NCI-H345 (cell line): Measurements from ENCODE around the gene HLA-DMA.

Experiments used
- DNase-seq: peaks from one replicate; lab custom pipeline; 2025; lab: John Stamatoyannopoulos, UW

The HLA-DMA gene

GRCh38 chr6:32952817-32953739, at the start of gene HLA-DMA:
Gene HLA-DMA (minus strand): TSS chr6:32953097. CDS start chr6:32953036, 61 bp downstream.
- DNase-seq, result peak; percentile 5

GRCh38 chr6:33001685-33002084, 48.8 kb upstream of the HLA-DMA start:
- no peak for DNase-seq

- DNase-seq, result no peak
These were observed 47.2 kb upstream of the HLA-DMA start for GRCh38 chr6:33000055-33000454.

- DNase-seq, result no peak
These were observed 42.6 kb upstream of the HLA-DMA start for GRCh38 chr6:32995448-32995847.

- no peak for DNase-seq
These were observed 40.6 kb upstream of the HLA-DMA start for GRCh38 chr6:32993363-32993973.

GRCh38 chr6:32991972-32992371, 39.1 kb upstream of the HLA-DMA start:
- DNase-seq, result no peak

GRCh38 chr6:32989368-32989767, 36.5 kb upstream of the HLA-DMA start:
- no peak for DNase-seq

GRCh38 chr6:32984622-32985389, 31.9 kb upstream of the HLA-DMA start:
- DNase-seq, result peak; percentile 96

- no peak for DNase-seq
These were observed 31.2 kb upstream of the HLA-DMA start for GRCh38 chr6:32983964-32984621.

- no peak for DNase-seq
These were observed 30.6 kb upstream of the HLA-DMA start for GRCh38 chr6:32983493-32983848.

- DNase-seq, result no peak
These were observed 30.0 kb upstream of the HLA-DMA start for GRCh38 chr6:32982702-32983492.

GRCh38 chr6:32982084-32982701, 29.3 kb upstream of the HLA-DMA start:
- DNase-seq, result peak; percentile 70

GRCh38 chr6:32980488-32981038, 27.7 kb upstream of the HLA-DMA start:
- no peak for DNase-seq

- DNase-seq, result no peak
These were observed 27.0 kb upstream of the HLA-DMA start for GRCh38 chr6:32979720-32980487.

- DNase-seq, result no peak
These were observed 25.0 kb upstream of the HLA-DMA start for GRCh38 chr6:32977953-32978324.

- DNase-seq, result no peak
These were observed 24.5 kb upstream of the HLA-DMA start for GRCh38 chr6:32977272-32977952.

- DNase-seq, result no peak
These were observed 23.6 kb upstream of the HLA-DMA start for GRCh38 chr6:32976334-32977069.

GRCh38 chr6:32975886-32976285, 23.0 kb upstream of the HLA-DMA start:
- no peak for DNase-seq
